ENCODE data around the gene BTBD7.

The BTBD7 gene

GRCh38 chr14:93328546-93328945 lies 4.3 kb downstream of the BTBD7 start:
- TF ChIP-seq REST (IDR thresholded peaks at IDR 0.05; ENCODE audit: insufficient read depth in 1 of 2, low read depth in 2 of 2, low read length in 2 of 2) (no peak), TAF1 (IDR thresholded peaks at IDR 0.05; ENCODE audit: borderline replicate concordance, insufficient read depth, low read length) (no peak), POLR2AphosphoS5 (IDR thresholded peaks at IDR 0.05; ENCODE audit: low read depth, low read length) (no peak), SIN3A (IDR thresholded peaks at IDR 0.05; ENCODE audit: borderline replicate concordance, insufficient read depth, low read length) (no peak), FOXP2 (optimal IDR thresholded peaks at IDR 0.05; ENCODE audit: borderline replicate concordance, extremely low read depth, extremely low read length, insufficient read depth) (no peak)

DNA sequence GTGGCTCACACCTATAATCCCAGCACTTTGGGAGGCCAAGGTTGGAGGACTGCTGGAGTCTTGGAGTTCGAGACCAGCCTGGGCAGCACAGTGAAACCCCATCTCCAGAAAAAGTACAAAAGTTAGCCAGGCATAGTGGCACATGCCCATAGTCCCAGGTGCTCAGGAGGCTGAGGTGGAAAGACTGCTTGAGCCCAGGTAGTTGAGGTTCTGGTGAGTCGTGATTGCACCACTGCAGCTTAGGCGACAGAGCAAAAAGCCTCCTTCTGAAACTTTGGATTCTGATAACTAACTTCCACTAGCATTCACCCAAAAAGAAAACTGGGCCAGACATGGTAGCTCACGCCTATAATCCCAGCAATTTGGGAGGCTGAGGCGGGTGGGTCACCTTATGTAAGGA lies 6.6 kb downstream of the BTBD7 start:
- TF ChIP-seq POLR2AphosphoS5 (IDR thresholded peaks at IDR 0.05; ENCODE audit: low read depth, low read length) (no peak), SIN3A (IDR thresholded peaks at IDR 0.05; ENCODE audit: borderline replicate concordance, insufficient read depth, low read length) (no peak), FOXP2 (optimal IDR thresholded peaks at IDR 0.05; ENCODE audit: borderline replicate concordance, extremely low read depth, extremely low read length, insufficient read depth) (no peak), REST (IDR thresholded peaks at IDR 0.05; ENCODE audit: insufficient read depth in 1 of 2, low read depth in 2 of 2, low read length in 2 of 2) (no peak), TAF1 (IDR thresholded peaks at IDR 0.05; ENCODE audit: borderline replicate concordance, insufficient read depth, low read length) (no peak)

DNA sequence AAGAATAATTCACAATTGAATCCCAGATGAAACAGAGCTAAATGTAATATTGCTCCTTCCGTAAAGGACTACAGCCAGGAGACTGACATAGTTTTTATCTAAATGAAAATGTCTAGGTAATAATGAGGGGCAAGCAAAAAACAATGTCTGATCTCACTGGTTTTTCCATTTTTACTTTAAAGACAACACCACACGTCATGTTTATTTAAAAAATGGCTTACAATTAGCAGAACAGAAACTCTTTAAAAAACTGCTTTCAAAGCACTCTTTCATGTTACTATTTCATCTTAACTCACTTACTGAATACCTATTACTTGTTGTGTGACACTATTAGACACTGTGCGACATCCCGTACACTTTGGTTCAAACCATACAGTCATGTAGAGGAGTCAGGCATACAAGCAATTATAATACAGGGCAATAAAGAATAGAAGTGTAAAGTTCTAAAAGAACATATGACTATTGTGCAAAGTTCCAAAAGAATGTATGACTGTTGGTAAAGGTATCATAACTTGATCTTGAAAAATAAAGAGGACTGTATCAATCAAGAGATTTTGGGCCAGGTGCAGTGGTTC lies 9.1 kb downstream of the BTBD7 start:
- no peak for TF ChIP-seq SIN3A (IDR thresholded peaks at IDR 0.05; ENCODE audit: borderline replicate concordance, insufficient read depth, low read length)
- TF ChIP-seq TAF1 (IDR thresholded peaks at IDR 0.05; ENCODE audit: borderline replicate concordance, insufficient read depth, low read length): no peak
- no peak for TF ChIP-seq POLR2AphosphoS5 (IDR thresholded peaks at IDR 0.05; ENCODE audit: low read depth, low read length)
- TF ChIP-seq REST (IDR thresholded peaks at IDR 0.05; ENCODE audit: insufficient read depth in 1 of 2, low read depth in 2 of 2, low read length in 2 of 2): no peak
- TF ChIP-seq FOXP2 (optimal IDR thresholded peaks at IDR 0.05; ENCODE audit: borderline replicate concordance, extremely low read depth, extremely low read length, insufficient read depth): no peak

GRCh38 chr14:93322929-93323599 lies 9.8 kb downstream of the BTBD7 start:
- TF ChIP-seq SIN3A (IDR thresholded peaks at IDR 0.05; ENCODE audit: borderline replicate concordance, insufficient read depth, low read length): no peak
- no peak for TF ChIP-seq TAF1 (IDR thresholded peaks at IDR 0.05; ENCODE audit: borderline replicate concordance, insufficient read depth, low read length)
- TF ChIP-seq REST (IDR thresholded peaks at IDR 0.05; ENCODE audit: insufficient read depth in 1 of 2, low read depth in 2 of 2, low read length in 2 of 2): no peak
- no peak for TF ChIP-seq FOXP2 (optimal IDR thresholded peaks at IDR 0.05; ENCODE audit: borderline replicate concordance, extremely low read depth, extremely low read length, insufficient read depth)
- TF ChIP-seq POLR2AphosphoS5 (IDR thresholded peaks at IDR 0.05; ENCODE audit: low read depth, low read length): no peak
